Brain microvascular endothelial cell (primary cell): ENCODE results near the gene LAMA3.
"Not testable (repeated sequence)": the region's sequence is repeated elsewhere in the genome, so short reads cannot be mapped to it uniquely, and the experiment has no call there.

Source experiments
- DNase-seq: peaks from one replicate; pipeline ENCODE4 v3.0.0-alpha.2; 2020
- H3K27ac ChIP-seq: fragments of 250-450 bp; sonication (Bioruptor Pico); 2 replicates; pipeline ENCODE4 v1.5.1; 2020; ENCODE audit warnings: mild to moderate bottlenecking, moderate library complexity
- H3K27me3 ChIP-seq: fragments of 250-450 bp; sonication (Bioruptor Pico); replicated peaks from 2 replicates; pipeline ENCODE4 v1.5.1; 2020; ENCODE audit warnings: mild to moderate bottlenecking
- H3K36me3 ChIP-seq: fragments of 250-450 bp; sonication (Bioruptor Pico); replicated peaks from 2 replicates; pipeline ENCODE4 v1.5.1; 2020; ENCODE audit warnings: mild to moderate bottlenecking
- H3K4me3 ChIP-seq: 2 replicates; pipeline ENCODE4 v1.5.1; 2011; ENCODE audit warnings: low read depth, mild to moderate bottlenecking, control low read depth, low read length, moderate library complexity
- CTCF ChIP-seq: IDR thresholded peaks from 2 replicates; pipeline ENCODE4 v1.5.1; 2011; ENCODE audit warnings: low read depth, mild to moderate bottlenecking, moderate library complexity, low read length, control low read depth, inconsistent platforms; ENCODE audit errors: missing control alignments
- in situ Hi-C: cut with HindIII; loops from 2 replicates; pipeline ENCODE4 v1.10.0; 2017; ENCODE audit warnings: low sequenced_read_pairs, low pct_ligation_motif_present

LAMA3 gene

GRCh38 chr18:23738575-23738974 is 49.3 kb downstream of the LAMA3 start:
- Histone ChIP-seq H3K27ac (no peak overlapping the region), H3K4me3 (no peak overlapping the region), H3K27me3 (no peaks in the 10 kb centered on the region), H3K36me3 (no peaks in the 10 kb centered on the region)
- no peak for DNase-seq
- no peak for TF ChIP-seq CTCF
- in situ Hi-C loops, result no loop called here

GRCh38 chr18:23740105-23740830 is 51.0 kb downstream of the LAMA3 start:
- DNase-seq, result no peak

GRCh38 chr18:23741967-23742366 is 52.7 kb downstream of the LAMA3 start:
- in situ Hi-C loops, DNase-seq, H3K4me3 ChIP-seq: not testable (repeated sequence)

More at GRCh38 chr18:23740105-23740830, 51.0 kb downstream of the LAMA3 start:
- no peak for TF ChIP-seq CTCF
- Histone ChIP-seq H3K27ac (no peak overlapping the region), H3K36me3 (no peaks in the 10 kb centered on the region), H3K4me3 (no peak overlapping the region), H3K27me3 (no peaks in the 10 kb centered on the region)
- in situ Hi-C loops, result no loop called here

GRCh38 chr18:23743733-23744333 is 54.6 kb downstream of the LAMA3 start:
- no peak overlapping the region for H3K27ac ChIP-seq
- in situ Hi-C loops, result no loop called here
- no peak for TF ChIP-seq CTCF
- DNase-seq, result no peak
- no peaks in the 10 kb centered on the region for H3K36me3 ChIP-seq
- no peak overlapping the region for H3K4me3 ChIP-seq
- H3K27me3 ChIP-seq, result no peaks in the 10 kb centered on the region

More at GRCh38 chr18:23741967-23742366, 52.7 kb downstream of the LAMA3 start:
- H3K36me3 ChIP-seq, H3K27ac ChIP-seq, H3K27me3 ChIP-seq: not testable (repeated sequence)

GRCh38 chr18:23745366-23745765 is 56.1 kb downstream of the LAMA3 start:
- no peak for DNase-seq
- in situ Hi-C loops, result no loop called here
- no peaks in the 10 kb centered on the region for H3K36me3 ChIP-seq
- no peak for TF ChIP-seq CTCF
- H3K4me3 ChIP-seq, result no peak overlapping the region
- no peak overlapping the region for H3K27ac ChIP-seq
- H3K27me3 ChIP-seq, result no peaks in the 10 kb centered on the region

- Histone ChIP-seq H3K27ac (no peak overlapping the region), H3K4me3 (no peak overlapping the region), H3K27me3 (no peaks in the 10 kb centered on the region), H3K36me3 (no peaks in the 10 kb centered on the region)
- no peak for TF ChIP-seq CTCF
- in situ Hi-C loops, result no loop called here
- no peak for DNase-seq
These were observed 57.6 kb downstream of the LAMA3 start for GRCh38 chr18:23746851-23747250.
